HepG2 (cell line): Measurements from ENCODE around the gene DHRS4L2. TPM values are rescaled to one million over a fixed set of nuclear protein-coding genes. Genes with fewer than 3 reads are reported as not detected.

Source experiments
- ATF7 ChIP-seq, 2 experiments: fragments of 450-650 bp in 1 of 2; sonication (generic) in 1 of 2; formaldehyde crosslinking in 1 of 2; IDR thresholded peaks; 2 replicates each; pipeline versions ENCODE4 v1.4.0 to v1.6.1; 2016 to 2020; ENCODE audit warnings: antibody characterized with exemption in 1 of 2, mild to moderate bottlenecking in 1 of 2, missing genetic modification reagents in 1 of 2
- CREM ChIP-seq, 2 experiments: sonication (generic) in 1 of 2; formaldehyde crosslinking in 1 of 2; IDR thresholded peaks; 2 replicates each; pipeline versions ENCODE4 v1.4.0 to v1.6.1; 2016 to 2020; ENCODE audit warnings: antibody characterized with exemption in 1 of 2, mild to moderate bottlenecking in 1 of 2, missing genetic modification reagents in 1 of 2
- FOSL1 ChIP-seq: sonication (generic); formaldehyde crosslinking; IDR thresholded peaks from 2 replicates; pipeline ENCODE4 v1.9.0; 2021; ENCODE audit warnings: missing genetic modification reagents, borderline replicate concordance
- HMG20B ChIP-seq: conservative IDR thresholded peaks from 2 replicates; pipeline ENCODE4 v1.6.1; 2016; ENCODE audit warnings: missing genetic modification reagents, missing compliant biosample characterization
- MAFK ChIP-seq, 2 experiments: IDR thresholded peaks in 1 of 2; conservative IDR thresholded peaks in 1 of 2; 2 replicates each; pipeline ENCODE4 v1.6.1; 2011; ENCODE audit warnings: improper control_type of control experiment in 2 of 2, low read length in 2 of 2
- MNT ChIP-seq: fragments of 450-650 bp; IDR thresholded peaks from 2 replicates; pipeline ENCODE4 v1.6.1; 2016
- RNF219 ChIP-seq: sonication (generic); formaldehyde crosslinking; IDR thresholded peaks from 2 replicates; pipeline ENCODE4 v1.5.0; 2020; ENCODE audit warnings: mild to moderate bottlenecking, missing genetic modification reagents
- SMARCE1 ChIP-seq: fragments of 450-650 bp; IDR thresholded peaks from 2 replicates; pipeline ENCODE4 v1.6.1; 2017; ENCODE audit warnings: borderline replicate concordance
- TCF7 ChIP-seq: sonication (generic); IDR thresholded peaks from 2 replicates; pipeline ENCODE4 v1.6.1; 2016; ENCODE audit warnings: antibody characterized with exemption, low read depth
- ZFP41 ChIP-seq: sonication (generic); formaldehyde crosslinking; IDR thresholded peaks from 2 replicates; pipeline ENCODE4 v1.4.0; 2020; ENCODE audit warnings: mild to moderate bottlenecking, missing genetic modification reagents, borderline replicate concordance
- ZNF276 ChIP-seq: sonication (generic); formaldehyde crosslinking; IDR thresholded peaks from 2 replicates; pipeline ENCODE4 v1.4.0; 2020; ENCODE audit warnings: mild to moderate bottlenecking, low read depth, missing genetic modification reagents
- ZNF460 ChIP-seq: sonication (generic); formaldehyde crosslinking; IDR thresholded peaks from 2 replicates; pipeline ENCODE4 v1.5.1; 2020; ENCODE audit warnings: missing genetic modification reagents, mild to moderate bottlenecking, borderline replicate concordance
- ZNF484 ChIP-seq: sonication (generic); formaldehyde crosslinking; IDR thresholded peaks from 2 replicates; pipeline ENCODE4 v1.5.1; 2020; ENCODE audit warnings: mild to moderate bottlenecking, low read depth, missing genetic modification reagents, borderline replicate concordance
- ZNF678 ChIP-seq: sonication (generic); formaldehyde crosslinking; IDR thresholded peaks from 2 replicates; pipeline ENCODE4 v1.4.0; 2020; ENCODE audit warnings: mild to moderate bottlenecking, missing genetic modification reagents
- ZNF768 ChIP-seq: sonication (generic); formaldehyde crosslinking; IDR thresholded peaks from 2 replicates; pipeline ENCODE4 v1.4.0; 2020; ENCODE audit warnings: missing genetic modification reagents
- ZNF770 ChIP-seq: sonication (generic); formaldehyde crosslinking; IDR thresholded peaks from 2 replicates; pipeline ENCODE4 v1.5.0; 2020; ENCODE audit warnings: mild to moderate bottlenecking, missing genetic modification reagents
- ZSCAN30 ChIP-seq: sonication (generic); formaldehyde crosslinking; IDR thresholded peaks from 2 replicates; pipeline ENCODE4 v1.5.0; 2020; ENCODE audit warnings: mild to moderate bottlenecking, missing genetic modification reagents
- polyA plus RNA-seq, 8 experiments: library from polyadenylated mRNA; depleted of rRNA in 3 of 8; stranded (reverse) in 7 of 8; unstranded in 1 of 8; fragments of >200 nt; fragmentation: Illumina TruSeq in 4 of 8; extraction: Trizol in 4 of 8; gene quantifications; 2 replicates each; pipeline versions ENCODE4 v1.2.1 to v1.2.3, GENCODE V29; 2011 to 2016; ENCODE audit warnings: low read depth in 4 of 8, missing spikeins in 1 of 8, mixed read lengths in 1 of 8; ENCODE audit not compliant: insufficient read depth in 1 of 8
- total RNA-seq, 5 experiments: library from RNA; depleted of rRNA; stranded (reverse); fragments of >200 nt; fragmentation: Illumina TruSeq; extraction: Trizol; gene quantifications; 2 replicates each; pipeline ENCODE4 v1.2.3, GENCODE V29; 2016; ENCODE audit warnings: low read depth in 1 of 5

The DHRS4L2 gene
- total and polyA plus RNA-seq, 2 of the 13 experiments (the other 11 are each of a cell fraction or from before 2014, with no cell fraction given) = 24.7 to 38.2 TPM

GRCh38 chr14:23953464-23954278 is 35.1 kb upstream of the DHRS4L2 start, which contains the start of gene DHRS4 (continued):
- TF ChIP-seq ZSCAN30 (no peak; the same call in 1 of the 2 replicates), ZNF678 (CRISPR knock-in tag) (peak; percentile 99; the same call in 1 of the 2 replicates), TCF7 (peak; percentile 17; the same call in 1 of the 2 replicates), MNT (no peak), SMARCE1 (no peak), ZNF770 (CRISPR knock-in tag) (peak; percentile 96), CREM (IDR thresholded peaks at IDR 0.05) (peak; percentile 66; the same call in 1 of the 2 replicates), CREM (CRISPR knock-in tag; IDR thresholded peaks at IDR 0.05) (no peak; the same call in 1 of the 2 replicates), RNF219 (CRISPR knock-in tag) (no peak), ZFP41 (CRISPR knock-in tag) (peak; percentile 96), MAFK (conservative IDR thresholded peaks at IDR 0.05 in 1 of 2, IDR thresholded peaks at IDR 0.05 in 1 of 2; ENCODE audit: low read length in 2 of 2) (no peak), ZNF768 (CRISPR knock-in tag) (peak; percentile 86), ZNF460 (CRISPR knock-in tag) (peak; percentile 58; the same call in 1 of the 2 replicates), ATF7 (IDR thresholded peaks at IDR 0.05) (no peak), ATF7 (CRISPR knock-in tag; IDR thresholded peaks at IDR 0.05) (peak; percentile 73; the same call in 1 of the 2 replicates), HMG20B (peak; percentile 81; the same call in 1 of the 2 replicates), ZNF276 (CRISPR knock-in tag) (peak; percentile 80; the same call in 1 of the 2 replicates), ZNF484 (CRISPR knock-in tag) (peak; percentile 50), FOSL1 (no peak)
